NCI-H2107 (cell line): ENCODE results near the gene TAF1B.

Experiments used
- DNase-seq: peaks from one replicate; lab custom pipeline; 2025; lab: John Stamatoyannopoulos, UW

TAF1B gene

DNA sequence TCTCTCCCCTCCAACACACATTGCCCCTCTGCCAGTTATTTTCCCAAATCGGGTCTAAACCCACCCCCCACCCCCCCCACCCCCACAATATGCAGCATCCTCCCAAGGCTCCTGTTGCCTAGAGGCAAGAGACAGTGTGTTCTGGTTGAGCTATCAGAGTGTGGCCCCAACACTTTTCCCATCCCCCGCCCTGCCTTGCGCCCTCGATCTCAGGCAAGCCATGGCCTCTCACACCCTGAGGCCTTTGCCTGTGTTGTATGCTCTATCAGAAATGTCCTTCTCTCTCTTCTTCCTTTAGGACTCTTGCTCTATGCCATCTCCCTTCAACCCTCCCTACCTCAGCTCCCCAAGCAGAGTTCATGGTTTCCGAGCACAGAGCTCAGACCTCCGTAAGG, 98.7 kb downstream of the TAF1B start:
- DNase-seq, result no peak

DNA sequence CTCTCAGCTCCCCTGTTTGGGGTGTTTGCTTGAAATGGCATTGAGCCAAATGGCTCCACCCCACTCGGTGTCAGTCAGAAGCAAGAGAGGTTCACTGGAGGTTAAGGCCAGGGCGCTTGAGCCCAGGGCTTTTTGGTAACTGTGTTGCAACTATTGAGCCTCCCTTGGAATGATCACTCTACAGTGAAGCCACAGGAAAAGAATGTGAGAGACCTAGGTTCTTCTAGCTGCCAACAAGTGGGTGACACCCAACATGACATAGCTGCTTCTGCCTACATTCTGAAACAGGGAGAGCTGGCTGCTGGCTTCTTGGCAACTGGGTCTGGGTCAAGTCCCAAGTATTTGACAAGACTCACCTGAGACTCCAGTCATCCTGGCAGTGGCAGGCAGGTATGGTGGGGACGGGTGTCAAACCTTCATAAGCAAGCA, 101.1 kb downstream of the TAF1B start:
- no peak for DNase-seq

DNA sequence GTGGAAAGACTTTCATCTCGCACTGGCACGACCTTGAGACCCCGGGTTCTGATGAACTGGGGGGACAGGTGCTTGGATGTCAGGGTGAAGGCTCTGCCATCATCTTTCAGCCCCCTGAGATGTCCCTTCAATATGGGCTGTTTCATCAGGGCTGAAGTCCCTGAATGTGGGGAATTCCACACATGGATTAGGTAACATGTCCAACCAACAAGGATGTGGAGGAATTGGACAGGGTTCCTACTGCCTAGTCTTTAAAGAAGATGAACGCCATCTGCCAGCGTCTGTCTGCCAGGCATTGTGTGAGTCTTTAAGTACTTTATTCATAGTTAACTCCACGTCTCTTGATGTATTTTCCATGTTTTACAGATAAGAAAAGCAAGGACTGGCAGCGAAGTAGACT, 102.3 kb downstream of the TAF1B start:
- DNase-seq, result no peak

DNA sequence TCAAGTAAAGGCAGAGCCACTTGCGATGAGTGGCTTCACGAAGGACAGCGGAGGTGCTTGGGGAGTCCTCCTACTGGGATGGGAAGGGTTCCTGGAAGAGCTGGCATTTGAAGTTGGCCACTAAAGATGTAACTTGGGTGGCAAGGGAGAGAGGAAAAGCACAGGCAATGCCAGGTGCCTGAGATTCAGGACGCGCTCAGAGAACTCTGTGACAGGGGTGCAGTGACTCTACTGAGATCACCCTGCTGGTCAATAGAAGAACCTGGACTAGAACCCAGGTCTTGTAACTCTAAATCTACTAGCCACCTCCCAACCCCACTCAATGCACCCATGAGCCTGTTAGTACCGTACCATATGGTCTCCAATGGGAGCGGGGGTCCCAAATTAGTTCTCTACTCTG, 102.8 kb downstream of the TAF1B start:
- DNase-seq, result no peak

DNA sequence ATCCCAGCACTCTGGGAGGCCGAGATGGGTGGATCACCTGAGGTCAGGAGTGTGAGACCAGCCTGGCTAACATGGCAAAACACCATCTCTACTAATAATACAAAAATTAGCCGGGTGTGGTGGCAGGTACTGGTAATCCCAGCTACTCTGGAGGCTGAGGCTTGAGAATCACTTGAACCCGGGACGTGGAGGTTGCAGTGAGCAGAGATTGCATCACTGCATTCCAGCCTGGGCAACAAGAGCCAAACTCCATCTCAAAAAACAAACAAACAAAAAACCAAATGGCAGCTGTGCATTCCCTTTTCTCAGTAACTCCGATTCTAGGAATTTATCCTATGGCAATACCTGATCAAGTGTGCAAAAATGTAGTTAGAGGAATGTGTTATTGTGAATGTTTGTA, 103.5 kb downstream of the TAF1B start:
- DNase-seq, result no peak

DNA sequence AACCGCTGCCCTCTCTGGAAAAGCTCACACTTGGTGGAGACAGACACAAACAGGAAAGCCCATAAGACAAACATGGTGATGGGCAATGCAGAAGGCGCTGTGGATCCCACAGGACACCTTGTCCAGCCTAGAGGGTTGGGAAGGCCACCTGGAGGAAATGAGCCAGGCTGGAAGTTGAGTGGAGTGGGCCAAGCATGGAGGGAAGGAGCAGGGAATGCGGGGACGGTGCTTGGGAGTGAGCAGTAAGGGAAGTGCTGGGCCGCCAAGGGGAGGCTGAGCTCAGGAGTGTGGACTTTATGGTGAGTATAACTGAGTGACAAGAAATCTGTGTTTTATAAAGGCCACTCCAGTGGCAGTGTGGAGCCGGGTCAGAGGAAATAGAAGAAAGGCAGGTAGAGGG, 105.4 kb downstream of the TAF1B start:
- DNase-seq, result no peak

DNA sequence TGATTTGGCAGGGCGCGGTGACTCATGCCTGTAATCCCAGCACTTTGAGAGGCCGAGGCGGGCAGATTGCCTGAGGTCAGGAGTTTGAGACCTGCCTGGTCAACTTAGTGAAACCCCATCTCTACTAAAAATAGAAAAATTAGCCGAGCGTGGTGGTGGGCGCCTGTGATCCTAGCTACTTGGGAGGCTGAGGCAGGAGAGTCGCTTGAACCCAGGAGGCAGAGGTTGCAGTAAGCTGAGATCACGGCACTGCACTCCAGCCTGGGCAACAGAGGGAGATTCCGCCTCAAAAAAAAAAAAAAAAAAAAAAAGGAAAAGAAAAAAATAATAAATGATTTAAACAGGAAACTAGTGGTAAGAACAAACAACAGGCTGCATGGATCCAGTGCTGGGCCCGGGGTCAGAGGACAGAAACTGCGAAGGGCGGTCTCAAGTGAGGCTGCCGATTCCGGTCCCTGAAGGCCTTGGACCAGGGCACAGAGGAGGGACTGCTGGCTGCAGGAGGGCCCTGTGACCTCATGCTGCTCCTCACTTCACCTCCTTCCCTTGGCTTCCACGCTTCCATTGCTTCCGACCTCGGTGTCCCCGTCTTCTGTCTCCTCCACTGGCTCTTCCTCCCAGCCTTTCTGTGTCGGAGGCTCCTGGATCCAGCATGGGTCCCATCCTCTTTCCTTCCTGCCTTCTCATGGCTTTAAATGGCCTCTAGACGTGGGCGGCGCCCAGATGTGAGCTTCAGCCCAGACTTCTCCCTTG, 106.1 kb downstream of the TAF1B start:
- no peak for DNase-seq

DNA sequence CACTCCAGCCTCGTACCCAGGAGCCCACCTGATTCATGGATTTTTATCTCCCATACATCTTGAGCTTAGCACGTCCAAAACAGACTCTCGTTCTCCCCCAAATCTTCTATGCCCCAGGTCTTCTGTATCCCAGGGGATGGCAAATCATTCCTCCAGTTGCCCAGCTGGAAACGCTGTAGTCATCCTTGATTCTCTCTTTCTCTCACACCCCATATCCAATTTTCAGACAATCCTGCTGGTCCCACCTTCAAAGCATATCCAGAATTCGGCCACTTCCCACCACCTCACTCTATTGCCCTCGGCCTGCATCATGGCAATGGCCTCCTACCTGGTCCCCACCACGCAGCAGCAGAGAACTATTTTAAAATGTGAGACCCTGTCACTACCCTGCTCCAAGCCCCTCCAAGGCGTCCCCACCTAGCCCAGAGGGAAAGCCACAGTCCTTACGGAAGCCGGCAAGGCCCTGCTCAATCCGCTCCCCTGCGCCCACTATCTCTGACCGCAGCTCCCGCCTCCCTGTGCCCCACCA, 106.8 kb downstream of the TAF1B start:
- no peak for DNase-seq

DNA sequence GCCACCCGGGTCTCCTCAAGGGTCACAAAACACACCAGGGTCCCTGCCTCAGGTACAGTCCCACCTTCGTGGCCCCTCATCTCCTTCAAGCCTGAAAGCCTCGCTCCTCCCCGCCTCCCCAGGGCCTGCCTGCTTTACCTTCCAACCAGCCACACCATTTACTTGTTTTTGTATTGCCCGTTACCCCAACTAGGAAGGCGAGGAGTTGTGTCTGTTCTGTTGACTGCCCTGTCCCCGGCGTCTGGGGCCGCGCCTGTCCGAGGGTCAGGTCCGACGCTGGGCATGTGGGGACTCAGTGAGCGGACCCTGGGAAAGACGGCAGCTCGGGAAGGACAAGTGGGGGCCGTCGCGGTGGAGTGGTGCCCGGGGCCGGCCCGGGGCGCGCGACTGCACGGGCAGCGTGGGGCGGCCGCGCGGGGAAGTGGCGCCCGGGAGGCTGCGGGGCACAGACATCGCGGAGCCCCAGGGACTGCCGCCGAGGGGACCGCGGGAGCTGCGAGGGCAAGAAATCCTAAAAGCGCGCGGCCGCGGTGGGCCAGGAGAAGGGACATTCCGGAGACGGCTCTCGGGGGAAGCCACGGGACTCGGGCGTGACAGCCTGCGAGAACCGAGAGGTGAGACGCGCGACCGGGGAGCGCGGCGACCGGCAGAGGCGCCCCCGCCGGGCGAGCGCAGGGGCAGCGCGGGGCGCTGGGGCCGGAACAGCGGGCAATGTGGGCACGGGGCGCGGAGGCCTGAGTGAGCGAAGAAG, 107.4 kb downstream of the TAF1B start:
- no peak for DNase-seq

DNA sequence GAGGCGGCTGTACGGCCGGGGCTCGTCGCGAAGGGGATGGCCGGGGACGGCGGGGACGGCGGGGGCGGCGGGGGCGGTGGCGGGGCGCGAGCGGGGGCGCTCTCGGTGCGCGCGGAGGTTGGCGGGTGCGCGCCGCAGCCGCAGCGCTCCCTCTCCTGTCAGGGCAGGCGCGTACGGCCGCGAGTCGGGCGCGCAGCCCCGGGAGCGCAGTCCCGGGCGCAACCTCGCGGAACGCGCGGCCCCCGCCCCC, 107.9 kb downstream of the TAF1B start:
- DNase-seq, result no peak

DNA sequence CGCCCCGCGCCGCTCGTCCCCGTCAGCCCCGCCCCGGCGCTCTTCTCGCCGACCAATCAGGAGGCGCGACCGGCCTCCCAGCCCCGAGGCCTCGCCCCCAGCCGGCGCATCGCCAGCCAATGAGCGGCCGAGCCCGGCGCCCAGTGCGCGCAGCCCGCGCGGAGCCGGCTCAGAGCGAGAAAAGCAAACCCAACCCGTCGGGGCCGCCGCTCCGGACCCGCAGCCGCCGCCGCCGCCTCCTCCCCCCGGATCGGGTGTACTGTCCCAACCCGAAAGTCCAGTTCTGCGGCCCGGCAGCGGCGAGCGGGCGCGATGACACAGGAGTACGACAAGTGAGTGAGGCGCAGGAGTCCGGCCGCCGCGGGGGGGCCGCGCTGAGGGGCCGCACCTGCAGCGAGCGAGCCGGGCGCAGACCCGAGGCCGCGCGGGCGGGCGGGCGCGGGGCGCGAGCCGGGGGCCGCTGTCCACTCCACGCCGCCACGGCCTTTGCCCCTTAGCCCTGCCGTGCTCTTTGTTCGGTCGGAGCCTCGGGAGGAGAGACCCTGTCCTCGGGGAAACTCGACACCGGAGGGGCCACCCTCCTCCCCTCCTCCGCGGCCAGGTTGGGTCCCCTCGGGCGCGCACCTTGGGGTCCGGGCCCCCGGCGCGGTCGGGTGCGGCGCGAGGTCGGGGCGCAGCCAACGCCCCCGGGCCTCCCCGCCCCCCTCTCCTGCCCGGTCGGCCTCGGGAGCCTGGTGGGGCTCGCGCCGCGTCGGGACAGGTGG, 108.4 kb downstream of the TAF1B start, which contains the start of gene GRHL1:
TSS of gene GRHL1 (plus strand) at position 172 of the 764 bp plus-strand sequence. CDS start at position 313, 141 bp downstream.
- DNase-seq, result peak; percentile 88

DNA sequence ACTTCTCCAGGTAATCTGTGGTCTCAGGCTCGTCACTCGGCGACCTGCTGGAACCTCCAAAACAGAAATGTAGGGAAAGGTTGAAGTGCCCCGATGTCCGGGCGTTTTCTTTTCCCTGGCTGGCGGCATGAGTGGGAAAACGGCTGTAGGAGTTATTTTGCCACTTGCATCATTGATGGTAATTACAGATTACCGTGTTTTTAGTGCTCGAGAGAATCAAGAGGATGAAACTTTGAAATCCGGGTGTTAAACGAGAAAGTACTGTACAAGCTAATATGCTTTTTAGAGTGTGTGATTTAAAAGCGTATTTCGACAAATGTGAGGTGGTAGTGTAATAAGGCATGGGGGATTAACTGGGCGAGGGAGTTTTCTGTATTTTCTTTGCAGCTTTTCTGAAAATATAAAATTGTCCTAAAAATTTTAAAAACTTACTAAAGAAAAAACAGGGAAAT, 109.0 kb downstream of the TAF1B start:
- no peak for DNase-seq

DNA sequence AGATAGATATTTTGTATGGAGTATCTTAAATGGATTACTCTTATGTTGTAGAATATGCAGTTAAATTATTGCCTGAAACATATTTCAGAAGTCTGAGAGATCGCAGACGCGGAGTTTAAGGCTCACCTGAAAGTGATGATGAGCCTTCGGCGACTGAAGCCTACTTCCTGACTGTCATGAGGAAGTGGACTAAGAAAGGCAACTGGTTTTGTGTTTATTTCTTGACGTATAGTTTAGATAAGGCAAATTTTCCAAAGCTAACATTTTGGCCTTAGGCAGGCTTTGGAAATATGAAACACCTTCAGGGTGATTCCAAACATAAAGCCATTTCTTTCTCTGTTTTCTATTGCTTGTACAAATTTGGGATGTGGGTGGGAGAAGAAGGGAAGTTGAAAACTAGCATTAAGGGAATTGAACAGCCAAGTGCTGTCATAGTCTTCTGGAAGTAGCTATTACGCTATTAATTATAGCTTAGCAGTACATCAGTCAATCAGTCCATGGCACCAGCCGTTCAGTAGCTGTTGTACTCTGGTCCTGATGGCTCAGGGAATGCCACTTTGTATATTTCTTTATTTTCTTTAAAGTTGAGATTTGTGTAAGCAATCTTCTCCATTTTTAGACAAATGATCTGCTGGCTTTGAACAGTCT, 109.7 kb downstream of the TAF1B start:
- no peak for DNase-seq

DNA sequence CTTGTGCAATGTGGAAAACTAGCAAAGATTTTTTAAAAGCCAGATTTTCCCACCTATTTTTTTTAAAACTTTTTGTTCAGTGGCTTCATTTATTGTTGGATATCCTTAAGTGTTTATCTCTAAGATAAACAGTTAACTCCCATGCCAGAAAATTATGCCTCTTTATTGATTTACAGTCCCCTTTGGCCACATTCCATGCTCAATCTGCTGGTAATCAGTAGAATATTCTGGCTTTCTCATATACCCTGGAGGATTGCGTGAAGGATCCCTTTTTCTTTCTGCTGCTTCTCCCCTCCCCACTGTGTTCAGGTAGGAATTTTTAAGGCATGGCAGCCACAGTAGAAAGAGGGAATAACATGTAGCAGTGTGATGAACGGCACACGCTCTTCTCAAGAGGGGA, 110.9 kb downstream of the TAF1B start:
- no peak for DNase-seq

DNA sequence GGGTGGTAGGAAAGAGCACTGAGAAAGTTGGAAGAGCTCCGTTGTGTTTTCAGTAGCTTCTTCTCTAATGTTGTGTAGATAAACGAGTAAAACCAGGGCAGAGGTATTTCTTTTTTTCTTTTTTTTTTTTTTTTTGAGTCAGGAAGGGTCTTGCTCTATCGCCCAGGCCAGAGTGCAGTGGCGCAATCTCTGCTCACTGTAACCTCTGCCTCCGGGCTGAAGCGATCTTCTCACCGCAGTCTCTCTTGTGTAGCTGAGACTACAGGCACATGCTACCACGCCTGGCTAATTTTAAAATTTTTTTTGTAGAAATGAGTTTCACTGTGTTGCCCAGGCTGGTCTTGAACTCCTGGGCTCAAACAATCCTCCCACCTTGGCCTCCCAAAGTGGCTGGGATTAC, 114.8 kb downstream of the TAF1B start:
- DNase-seq, result no peak

DNA sequence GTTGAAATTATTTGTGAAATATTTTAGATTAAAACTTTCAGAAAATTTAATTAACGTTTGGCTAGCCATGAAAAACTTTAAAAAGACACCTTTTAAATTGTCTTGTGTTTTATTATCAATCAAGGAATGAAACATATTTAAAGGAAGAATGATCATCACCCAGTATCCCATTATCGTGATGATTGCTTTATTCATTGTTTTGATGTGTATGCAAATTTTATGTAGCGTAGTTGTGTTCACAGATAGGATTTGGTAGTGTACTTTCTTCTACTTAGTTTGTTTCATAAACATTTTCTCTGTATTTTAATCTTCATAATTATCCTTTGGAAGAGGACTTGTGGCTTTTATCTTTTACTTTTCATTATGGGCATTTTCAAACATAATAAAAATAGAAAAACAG, 116.0 kb downstream of the TAF1B start:
- no peak for DNase-seq

DNA sequence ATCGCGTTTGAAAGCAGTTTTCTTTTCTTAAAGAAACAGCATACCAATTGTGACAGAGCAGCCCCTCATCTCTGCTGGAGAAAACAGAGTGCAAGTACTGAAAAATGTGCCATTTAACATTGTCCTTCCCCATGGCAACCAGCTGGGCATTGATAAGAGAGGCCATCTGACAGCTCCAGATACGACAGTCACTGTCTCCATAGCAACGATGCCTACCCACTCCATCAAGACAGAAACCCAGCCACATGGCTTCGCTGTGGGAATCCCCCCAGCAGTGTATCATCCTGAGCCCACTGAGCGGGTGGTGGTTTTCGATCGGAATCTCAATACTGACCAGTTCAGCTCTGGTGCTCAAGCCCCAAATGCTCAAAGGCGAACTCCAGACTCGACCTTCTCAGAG, 117.7 kb downstream of the TAF1B start:
- DNase-seq, result no peak

DNA sequence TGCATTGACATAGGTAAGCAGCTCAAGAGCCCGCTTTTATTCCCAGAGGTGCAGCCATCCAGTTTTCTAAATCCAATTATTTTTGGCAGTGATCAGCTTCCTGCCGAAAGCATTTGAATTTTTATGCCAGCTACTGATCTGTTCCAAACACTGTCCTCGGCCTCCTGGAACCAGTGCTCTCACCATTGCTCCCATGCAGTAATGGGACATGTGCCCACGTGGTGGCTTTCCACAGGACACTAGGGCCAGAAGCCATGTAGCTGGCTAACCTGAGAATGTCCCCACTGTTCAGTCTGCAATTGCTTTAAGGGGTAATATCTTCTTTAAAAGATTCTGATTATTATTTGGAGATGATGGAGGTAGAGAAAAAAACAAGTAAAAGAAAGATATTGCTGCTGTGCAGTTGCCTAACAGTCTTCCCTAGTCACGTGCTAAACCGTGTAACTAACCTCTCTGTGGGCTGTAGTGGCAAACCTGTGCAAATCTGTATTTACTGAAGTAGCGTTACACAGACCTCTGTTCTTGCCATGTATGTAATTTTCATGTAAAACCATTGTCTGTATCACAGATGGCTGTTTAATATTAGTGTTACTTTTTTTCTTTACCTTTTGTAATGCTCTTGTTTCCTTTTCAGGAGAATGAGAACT, 121.2 kb downstream of the TAF1B start:
- no peak for DNase-seq

DNA sequence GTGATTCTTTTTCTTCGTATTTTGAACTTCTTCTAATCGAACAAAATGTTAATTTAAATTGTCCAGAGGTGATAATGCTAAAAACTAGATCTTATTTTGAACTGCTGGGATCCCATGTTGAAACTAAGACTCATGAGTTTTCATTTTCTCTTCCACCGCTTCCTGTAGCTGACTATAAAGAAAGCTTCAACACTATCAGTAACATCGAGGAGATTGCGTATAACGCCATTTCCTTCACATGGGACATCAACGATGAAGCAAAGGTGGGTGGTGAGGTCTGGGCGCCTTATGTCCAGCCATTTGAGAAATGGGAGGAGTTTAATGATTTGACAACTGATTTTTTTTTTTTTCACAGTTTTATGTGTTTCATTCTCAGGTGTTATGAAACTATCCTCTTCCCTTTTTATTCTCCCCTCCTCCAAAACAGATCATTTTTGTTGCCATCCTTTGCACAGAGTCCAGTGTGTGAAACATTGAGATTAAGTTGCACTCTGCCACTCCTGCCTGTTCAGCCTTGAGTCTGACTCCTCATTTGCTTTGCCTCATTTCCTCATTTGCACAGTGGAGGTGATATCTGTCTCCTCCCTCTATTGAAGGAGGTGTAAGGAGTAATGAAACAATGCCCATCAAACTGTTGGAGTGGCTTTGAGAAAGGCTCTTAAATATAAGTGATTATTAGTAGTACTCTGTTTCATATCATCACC, 122.0 kb downstream of the TAF1B start:
- no peak for DNase-seq

DNA sequence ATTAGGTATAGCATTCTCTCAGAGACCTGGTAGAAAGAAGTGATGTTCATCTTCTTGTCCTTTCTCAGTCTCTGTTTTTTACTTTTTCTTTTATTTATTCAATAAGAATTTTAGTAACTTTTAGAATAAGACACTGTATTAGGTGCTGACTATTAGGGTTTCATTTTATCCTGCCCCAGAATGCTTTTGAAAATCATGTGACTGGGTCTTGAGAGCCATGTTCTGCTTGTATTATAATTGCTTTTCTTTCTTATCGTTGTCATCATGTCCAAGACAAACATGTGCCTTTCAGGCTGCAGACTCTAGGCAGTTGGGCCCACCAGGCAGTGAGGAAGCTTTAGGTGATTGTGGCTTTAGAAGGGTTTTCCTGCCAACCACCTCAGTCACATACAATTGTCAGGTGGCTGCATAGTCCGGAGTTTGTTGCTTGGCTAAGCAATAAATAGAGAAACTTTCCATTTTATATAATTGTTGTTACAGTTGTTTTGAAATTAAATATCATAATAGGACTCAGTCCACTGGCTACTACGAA, 123.3 kb downstream of the TAF1B start:
- no peak for DNase-seq
